GM12891 (cell line): ENCODE measurements around the gene SPATA4.

Source experiments
- PAX5 ChIP-seq: IDR thresholded peaks from 2 replicates; pipeline ENCODE4 v1.6.1; 2011; ENCODE audit warnings: low read length, moderate library complexity, mild to moderate bottlenecking; ENCODE audit not compliant: insufficient read depth, severe bottlenecking
- POLR2A ChIP-seq: IDR thresholded peaks from 2 replicates; pipeline ENCODE4 v1.6.1; 2011; ENCODE audit warnings: low read depth, low read length, control low read depth
- POLR2AphosphoS5 ChIP-seq: IDR thresholded peaks from 2 replicates; pipeline ENCODE4 v1.6.1; 2011; ENCODE audit warnings: low read depth, low read length, control low read depth
- SPI1 ChIP-seq: IDR thresholded peaks from 2 replicates; pipeline ENCODE4 v1.6.1; 2011; ENCODE audit warnings: low read depth, low read length, control low read depth
- TAF1 ChIP-seq: IDR thresholded peaks from 2 replicates; pipeline ENCODE4 v1.6.1; 2011; ENCODE audit warnings: low read depth, low read length, control low read depth

GRCh38 chr4:176241703-176242102 is 46.3 kb upstream of the SPATA4 start:
- TF ChIP-seq POLR2A (no peak), SPI1 (no peak), POLR2AphosphoS5 (no peak), TAF1 (no peak), PAX5 (no peak)
